Activated CD8-positive, alpha-beta memory T cell treated with anti-CD3 and anti-CD28 coated beads, Interleukin-2, amount 50 U/mL, for 4 hours (primary cell): ENCODE results near the gene TSC1.
"Not testable (repeated sequence)": the region's sequence is repeated elsewhere in the genome, so short reads cannot be mapped to it uniquely, and the experiment has no call there.

Experiments
- DNase-seq: peaks from one replicate; pipeline ENCODE4 v3.0.0-alpha.2; 2020

Gene TSC1

DNA sequence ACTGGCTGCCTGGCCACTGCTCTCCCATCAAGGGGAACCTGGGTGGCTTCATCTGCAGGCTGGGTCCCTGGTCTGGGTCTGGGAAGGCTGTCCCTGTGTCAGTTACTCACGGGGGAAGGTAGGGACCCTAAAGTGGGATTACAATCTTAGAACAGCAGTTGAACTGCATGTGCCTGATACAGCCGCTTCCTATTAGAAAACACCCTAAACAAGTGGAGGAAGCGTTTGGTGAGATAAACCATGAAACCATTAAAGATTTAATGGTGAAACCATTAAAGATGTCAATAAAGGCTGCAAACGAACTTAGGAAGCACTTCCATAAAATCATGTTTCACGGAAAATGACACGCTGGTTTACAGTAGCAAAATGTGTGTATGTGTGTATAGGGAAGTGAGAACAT is 31.5 kb upstream of the TSC1 start:
- no peak for DNase-seq

DNA sequence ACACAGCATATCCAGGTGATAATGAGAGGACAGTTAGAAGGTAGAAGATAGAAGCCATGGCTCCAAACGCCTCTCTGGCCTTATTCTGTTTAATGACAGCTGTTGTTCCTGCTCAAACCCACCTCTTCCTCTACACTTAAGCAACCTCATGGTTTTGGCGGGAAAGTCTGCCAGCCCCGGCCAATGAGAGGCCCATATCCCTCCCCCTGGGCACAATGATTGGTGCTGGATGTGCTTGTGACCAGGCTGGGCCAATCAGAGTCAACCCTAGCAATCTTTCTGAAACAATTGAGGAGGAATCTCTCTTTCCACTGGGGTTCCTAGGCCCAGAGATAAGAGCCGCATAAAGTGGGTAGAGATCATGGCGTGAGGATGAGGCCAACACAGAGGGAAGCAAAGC is 29.3 kb upstream of the TSC1 start:
- no peak for DNase-seq

DNA sequence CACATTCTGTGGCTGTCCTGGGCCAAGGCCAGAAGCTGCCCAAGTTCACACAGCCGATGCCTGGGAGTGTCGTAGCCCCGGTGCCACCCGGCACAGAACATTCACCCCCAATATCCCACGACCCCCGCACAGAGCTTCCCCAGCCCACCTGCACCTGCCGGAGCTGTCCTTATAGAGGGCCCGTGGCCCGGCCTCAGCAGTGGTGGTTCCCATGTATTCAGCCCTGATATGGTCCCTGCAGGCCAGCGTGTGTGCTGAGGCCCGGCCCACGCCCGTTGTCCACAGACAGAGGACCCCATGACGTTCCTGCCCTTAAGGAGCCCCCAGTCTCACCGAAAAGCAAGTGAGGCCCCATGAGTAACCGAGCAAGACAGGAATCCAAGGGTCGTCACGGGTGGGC is 28.8 kb upstream of the TSC1 start:
- no peak for DNase-seq

DNA sequence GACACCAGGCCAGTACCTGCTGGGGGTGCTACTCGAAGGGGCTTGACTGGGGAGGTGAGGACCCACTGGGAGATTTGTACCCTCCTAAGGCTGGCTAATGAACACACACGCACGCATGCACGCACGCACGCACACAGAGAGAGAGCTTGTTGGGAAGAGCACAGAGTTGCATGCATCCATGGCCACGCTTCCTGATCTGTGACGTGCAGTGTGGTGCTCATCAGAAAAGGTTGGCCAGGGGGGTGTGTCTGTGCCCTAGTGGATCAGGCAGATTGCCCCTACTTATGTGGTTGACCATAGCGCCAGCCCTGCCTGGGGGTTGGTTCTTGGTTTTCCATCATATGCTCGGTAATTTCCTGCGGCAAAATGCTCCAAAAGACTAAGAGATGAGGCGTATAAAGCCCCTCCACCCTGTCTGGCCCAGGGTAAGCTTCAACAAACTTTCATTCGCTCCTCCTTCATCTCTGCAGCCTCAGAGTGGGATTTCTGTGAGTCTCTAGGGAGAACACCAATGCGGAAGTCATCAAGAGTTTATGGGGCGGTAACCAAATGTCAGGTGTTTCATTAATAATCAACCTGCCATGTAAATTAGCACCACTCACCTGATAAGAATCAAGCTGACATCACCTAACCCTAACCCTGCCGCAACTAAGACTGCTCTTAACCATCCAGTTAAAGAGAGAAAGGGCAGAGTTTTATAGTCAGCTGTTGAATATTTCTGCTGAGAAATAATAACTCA is 26.1 kb upstream of the TSC1 start:
- no peak for DNase-seq

DNA sequence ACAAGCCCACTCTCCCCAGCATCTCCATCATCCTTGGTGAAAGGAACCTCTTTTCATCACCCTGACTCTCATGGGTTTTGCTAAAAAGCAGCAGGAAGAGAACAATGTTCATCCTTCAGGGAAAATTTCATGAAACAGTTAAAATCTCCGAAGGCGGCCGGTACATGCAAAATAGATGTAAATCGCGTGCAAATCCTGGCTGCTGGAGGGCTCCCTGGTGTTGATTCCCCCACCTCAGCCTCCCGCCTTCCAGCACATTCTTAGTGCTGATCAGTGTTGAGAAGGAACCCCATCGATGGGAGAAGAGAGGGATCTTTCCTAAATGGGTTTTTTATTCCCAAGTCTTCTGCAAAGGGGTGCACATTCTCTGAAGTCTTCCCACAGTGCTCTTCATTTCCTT is 25.4 kb upstream of the TSC1 start:
- no peak for DNase-seq

DNA sequence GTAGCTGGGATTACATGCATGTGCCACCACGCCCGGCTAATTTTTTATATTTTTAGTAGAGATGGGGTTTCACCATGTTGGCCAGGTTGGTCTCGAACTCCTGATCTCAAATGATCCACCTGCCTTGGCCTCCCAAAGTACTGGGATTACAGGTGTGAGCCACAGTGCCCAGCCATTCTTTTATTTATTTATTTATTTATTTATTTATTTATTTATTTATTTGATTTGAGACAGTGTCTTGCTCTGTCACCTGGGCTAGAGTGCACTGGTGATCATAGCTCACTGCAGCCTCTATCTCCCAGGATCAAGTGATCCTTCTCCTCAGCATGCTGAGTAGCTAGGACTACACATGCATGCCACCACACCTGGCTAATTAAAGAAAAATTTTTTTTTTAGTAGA is 23.5 kb upstream of the TSC1 start:
- DNase-seq: not testable (repeated sequence)

DNA sequence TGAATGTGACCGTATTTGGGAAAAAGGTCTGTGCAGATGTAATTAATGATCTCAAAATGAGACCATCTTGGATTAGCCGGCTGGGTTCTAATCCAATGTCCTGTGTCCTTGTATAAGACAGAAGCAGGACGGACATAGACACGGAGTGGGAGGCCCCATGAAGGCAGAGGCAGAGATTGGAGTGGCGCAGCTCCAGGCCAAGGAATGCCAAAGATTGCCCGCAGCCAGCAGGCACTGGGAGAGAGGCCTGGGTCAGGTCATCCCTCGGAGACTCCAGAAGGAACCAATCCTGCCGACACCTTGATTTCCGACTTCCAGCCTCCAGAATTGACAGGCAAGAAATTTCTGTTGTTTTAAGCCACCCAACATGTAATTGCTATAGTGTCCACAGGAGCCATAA is 21.1 kb upstream of the TSC1 start:
- no peak for DNase-seq

DNA sequence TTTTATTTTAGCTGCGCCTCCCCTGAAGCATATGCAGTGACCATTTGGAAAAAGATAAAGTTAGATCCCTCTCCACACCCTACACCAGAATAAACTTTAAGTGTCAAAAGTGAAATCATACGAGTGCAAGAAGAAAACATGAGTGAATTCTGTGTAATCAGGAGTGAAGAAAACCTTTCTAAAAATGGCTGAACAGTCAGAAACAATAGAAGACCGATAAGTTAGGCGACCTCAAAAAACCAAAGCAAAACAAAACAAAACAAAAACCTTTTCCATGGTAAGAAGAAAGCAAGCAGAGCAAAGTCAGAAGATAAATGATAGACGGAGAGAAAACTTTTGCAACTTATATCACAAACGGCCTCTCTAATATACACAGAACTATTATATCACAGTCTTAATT is 16.6 kb upstream of the TSC1 start:
- no peak for DNase-seq

DNA sequence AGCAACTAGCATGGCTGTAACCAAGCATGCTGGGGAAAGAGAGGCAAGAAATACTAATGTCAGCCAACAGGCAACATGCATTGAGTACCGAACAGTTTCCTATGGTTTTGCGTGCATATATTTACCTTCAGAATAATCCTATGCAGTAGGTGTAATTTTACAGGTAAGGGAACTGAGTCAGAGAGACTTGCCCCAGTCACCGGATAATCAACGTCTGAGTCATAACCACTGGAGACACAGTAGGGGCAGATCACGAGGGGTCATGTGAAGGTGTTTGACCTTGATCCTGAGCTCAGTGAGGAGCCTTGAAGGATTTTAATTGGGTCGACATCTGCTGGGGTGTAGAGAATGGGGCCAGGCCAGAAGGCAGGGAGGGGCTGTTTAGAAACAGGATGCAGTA is 13.4 kb upstream of the TSC1 start:
- DNase-seq: no peak

DNA sequence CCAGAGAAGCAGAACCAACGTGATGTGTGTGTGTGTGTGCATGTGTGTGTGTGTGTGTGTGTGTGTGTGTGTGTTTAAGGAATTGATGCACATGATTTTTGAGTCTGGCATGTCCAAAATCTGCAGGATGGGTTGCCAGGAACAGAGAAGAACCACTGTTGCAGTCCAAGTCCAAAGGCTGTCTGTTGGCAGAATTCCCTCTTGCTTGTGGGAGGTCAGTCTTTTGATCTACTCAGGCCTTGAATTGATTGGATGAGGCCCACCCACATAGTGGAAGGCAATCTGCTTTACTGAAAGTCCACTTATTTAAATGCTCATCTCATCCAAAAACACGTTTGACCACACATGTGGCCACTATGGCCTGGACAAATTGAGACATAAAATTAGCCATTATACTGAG is 11.4 kb upstream of the TSC1 start:
- DNase-seq: no peak

DNA sequence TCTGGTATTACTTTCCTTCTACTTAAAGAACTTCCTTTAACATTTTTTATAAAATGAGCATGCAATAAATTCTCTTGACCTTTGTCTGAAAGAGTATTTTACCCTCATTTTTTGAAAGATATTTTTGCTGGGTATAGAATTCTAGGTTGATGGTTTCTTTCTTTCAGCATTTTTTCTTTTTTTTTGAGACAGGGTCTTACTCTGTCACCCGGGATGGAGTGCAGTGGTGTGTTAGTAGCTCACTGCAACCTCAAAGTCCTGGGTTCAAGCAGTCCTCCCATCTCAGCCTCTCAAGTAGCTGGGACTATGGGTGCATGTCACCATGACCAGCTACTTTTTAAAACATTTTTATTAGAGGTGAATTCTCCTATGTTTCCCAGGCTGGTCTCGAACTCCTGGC is 10.7 kb upstream of the TSC1 start:
- DNase-seq: no peak

DNA sequence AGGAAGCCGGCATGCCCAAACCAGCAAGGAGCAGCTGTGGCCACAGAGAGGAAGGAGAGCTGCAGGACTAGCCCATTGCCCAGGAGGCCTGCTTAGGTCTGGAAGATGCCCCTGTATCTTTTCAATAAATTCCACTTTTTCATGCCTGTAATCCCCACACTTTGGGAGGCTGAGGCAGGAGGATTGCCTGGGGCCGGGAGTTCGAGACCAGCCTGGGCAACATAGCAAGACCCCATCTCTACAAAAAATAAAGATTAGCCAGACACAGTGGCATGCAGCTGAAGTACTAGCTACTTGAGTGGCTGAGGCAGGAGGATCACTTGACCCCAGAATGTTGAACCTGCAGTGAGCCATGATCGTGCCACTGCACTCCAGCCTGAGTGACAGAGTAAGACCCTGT is 5.3 kb upstream of the TSC1 start:
- DNase-seq: no peak

DNA sequence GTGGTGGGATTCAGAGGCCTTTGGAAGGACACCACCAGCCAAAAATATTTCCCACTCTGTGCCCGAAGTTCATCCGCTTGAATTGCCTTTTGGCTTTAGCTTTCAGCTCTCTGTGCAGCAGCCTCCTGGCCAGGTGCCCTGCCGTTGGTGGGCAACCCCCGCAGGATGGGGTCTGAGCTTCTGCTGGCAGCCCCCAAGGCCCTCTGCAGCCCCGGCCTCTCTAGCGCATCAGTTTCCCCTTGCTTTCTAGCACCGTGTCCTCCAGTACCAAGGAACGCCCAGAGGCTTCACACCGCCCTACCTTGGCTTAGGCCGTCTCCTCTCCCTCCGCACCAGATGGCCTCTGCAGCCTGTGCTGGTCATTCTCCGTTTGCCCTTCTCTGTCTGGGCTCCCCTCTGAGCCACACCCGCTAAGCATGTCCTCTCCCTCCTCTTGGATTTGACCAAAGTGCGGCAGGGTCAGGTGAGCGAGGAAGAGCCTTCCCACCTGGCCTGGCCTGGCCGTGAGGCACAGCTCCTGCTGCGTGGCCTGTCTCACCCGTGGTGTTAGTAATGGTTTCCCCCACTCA is 4.2 kb upstream of the TSC1 start:
- DNase-seq: no peak

DNA sequence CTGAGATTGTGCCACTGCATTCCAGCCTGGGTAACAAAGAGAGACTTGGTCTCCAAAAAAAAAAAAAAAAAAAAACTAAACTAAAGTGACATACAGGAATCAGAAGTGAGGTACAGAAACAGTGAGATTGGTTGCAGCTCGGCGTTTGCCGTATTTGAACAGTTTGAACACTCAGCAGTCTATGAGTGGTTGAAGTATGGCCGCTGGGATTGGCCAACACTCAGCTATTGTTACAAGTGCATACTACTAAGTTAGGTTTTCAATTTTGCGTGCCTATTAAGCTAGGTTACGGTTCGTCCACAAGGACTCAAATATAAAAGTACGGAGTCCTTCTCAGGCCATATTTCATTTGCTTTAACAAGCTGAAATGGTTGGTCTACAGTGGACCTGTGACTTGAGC is 3.3 kb upstream of the TSC1 start:
- no peak for DNase-seq

DNA sequence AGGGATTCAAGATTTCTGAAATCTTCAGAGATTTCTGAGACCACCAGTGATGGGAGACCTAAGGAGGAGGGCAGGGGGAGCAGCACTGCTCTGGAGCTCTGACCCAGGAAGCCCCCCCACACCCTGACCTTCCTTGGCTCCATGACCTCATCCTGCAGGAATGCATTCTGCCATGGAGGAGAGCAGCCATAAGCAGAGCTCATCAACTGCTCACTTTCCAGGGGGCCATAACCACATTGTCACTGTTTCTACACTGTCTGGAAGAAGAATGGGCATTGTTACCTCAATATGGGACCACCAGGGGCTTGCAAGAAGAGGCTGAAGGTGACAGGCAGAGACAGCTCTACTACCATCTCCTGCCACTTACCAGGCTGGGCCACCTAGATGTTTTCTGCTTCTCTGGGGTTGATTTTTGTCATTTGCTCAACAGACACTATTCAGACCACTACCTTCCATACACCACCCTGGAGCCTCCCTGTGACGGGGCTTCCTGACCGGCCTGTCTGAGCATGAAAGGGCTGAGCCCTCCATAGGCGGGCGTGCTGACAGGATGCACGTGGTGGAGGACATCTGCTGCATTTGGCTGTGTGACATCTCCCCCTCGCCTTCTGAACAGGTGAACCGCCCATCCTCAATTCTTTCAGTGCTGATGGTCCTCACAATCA is 2.3 kb upstream of the TSC1 start:
- DNase-seq: no peak

DNA sequence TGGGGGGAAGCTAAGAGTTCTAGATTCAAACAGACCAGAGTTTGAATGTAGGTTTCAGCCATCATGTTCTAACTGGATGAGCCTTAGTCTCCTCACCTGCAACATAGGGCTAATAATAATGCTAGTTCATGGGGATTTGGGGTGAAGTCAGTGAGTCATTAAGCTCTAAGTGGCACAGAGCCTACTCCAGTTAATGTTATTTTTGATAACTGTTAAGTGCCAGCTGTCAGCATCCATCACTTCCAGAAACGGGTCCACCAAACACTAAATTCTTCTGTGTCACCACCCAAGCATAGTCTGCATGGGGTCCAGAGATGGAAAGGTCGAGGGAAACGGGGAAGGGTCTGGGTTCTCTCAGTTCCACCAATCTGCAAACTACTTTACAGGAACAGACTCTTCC is 1.8 kb upstream of the TSC1 start:
- no peak for DNase-seq

DNA sequence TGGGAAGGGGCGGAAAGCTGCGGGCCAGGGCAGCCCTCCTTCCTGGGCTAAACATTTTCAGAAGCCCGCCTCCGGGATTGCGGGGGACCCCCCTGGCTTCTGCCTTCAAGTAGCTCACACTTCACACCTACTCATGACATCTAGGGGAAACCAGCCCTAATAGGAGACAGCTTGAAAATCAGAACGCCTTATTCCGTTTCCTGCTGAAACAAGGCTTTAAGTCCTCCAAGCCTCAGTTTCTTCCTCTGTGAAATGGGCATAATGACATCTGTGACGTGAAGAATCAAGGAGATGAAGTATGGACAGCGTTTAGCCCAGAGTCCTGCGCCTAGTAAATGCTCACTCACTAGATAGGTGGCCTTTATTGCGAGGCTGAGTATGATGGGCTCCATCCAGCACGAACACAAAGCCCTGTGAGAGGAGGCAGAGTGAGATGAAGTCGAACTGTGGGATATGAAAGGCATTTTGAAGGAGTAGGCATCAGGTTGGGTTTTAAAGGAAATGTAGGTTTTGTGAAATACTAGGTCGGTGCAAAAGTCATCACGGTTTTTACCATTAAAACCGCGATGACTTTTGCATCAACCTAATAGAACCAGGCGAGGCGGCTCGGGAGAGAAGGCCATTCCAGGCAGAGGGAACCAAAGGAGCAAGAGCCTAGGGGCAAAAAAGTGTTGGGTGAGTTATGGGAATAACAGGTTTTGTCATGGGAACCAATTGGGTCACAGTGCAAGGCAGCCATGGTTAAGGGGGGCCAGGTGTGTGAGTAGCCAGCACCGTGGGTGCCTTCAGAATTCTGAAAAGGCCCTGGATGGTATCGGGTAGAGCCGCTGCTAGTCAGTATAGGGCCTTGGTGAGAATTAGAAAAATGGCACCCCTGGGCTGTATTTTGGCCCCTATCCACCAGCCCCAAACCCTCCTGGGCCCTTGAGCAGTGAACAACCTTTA is 1.0 kb upstream of the TSC1 start:
- DNase-seq: no peak

DNA sequence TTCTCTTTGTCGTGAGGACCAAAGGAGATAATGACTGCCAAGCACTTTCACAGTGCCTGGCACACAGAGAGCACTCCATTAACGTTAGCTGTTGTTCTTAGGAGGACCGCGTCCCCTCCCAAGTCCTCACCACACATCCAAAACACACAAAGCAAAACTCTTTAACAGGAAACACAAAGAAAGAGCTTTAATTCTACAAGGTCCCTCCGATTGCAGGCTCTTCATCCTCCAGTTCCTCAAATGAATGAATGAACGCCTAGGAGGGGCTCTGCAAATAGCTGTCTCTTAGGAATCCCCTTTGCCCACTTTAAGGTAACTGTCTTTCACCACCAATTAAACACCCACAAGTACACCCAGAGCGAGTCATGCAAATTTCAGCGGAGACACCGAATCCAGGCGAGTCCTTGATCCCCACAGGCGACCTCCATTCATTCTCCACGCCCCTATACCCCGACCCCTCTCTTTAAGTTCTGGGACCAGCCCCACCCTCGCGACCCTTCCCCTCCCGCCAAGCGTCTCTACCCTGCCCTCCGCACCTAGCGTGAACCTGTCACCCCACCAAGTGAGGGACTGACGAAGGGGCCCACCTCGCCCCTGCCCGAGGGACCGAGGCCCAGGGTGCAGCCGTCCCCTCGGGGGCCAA is 644 bp downstream of the TSC1 start:
- DNase-seq: no peak

DNA sequence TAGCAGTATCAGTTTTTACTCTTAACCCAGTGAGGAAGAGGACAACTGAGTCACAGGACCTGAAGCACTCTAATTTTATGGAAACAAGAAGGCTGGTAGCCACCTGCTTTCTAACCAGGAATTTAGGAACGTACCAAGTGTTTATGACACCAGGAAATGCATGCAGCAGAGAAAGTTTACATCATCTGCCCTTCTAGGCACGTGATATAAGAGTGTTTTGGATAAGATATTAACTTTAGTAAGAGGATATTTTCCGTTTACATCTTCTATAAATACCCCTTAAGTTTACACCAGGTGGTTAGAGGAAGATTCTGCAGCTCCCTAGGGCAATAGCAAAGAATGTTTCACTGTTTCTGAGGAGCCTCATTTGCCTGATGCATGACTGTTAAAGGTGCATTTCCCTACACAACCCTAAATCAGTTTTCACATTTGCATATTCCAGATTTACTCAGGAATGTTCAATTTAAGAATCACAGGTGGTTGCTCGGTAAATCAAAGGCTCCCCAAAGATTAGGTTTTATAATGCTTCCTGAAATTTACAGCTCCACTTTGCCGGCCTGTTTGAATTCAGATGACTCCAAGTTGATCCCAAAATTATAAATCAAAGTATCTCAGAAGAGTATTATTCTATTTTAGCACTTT is 1.8 kb downstream of the TSC1 start:
- DNase-seq: no peak

DNA sequence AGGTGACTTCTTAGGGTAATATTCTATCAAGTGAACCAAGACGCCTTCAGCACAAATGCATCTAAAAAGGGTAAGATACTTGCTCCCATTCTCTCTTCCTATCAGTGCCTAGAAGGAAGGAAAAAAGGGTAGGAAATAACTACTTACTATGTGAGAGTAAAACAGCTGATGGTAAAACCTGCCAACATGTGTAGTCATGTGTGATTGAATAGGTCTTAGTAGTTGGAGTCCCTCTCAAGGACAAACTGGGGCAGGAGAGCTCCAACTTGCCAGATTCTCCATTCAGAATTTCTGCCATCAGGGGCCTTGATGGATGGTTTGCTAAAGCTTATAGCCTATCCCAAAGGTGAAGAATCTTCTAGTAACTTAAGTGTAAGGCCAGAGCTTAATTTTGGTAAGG is 5.2 kb downstream of the TSC1 start:
- DNase-seq: no peak

DNA sequence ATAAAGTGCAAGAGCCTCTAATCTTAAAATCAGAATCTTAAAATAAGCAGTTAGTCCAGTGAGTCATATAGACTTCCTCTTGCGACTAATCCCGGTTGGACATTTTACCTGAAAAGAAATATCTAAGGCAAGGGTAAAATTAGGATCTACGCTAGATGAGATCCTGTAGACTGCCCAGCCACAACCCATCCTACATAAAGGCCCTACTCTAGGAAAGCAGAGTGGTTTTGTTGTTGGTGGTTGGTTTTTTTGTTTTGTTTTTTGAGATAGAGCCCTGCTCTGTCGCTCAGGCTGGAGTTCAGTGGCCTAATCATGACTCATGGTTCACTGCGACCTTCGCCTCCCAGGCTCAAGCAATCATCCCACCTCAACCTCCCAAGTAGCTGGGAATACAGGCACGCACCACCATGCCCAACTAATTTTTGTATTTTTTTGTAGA is 6.9 kb downstream of the TSC1 start:
- DNase-seq: no peak

DNA sequence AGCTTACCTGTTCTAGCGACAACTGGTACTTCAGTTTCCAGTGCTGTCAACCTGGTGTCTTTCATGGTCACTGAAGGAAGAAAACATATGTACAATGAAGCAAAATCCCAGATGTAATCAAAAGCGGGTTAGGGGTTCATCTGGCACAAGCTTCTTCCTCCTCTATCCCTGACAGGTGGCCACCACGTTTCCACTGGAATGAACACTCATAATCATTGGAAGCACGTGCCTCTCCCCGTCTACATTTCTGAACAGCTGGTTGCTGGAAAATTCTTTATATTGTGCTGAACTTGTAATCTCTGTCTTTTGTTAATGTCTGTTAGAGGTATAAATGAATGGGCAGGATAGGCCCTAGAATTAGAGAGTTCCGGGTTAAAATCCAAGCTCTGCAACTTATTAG is 9.4 kb downstream of the TSC1 start:
- no peak for DNase-seq
